ENCODE data around the gene CFL1. TPM values are rescaled to one million over a fixed set of nuclear protein-coding genes. Genes with fewer than 3 reads are reported as not detected.

Gene CFL1
- total and polyA plus RNA-seq, 7 experiments from 2014 or later, result 403 to 2,314 (median 802) TPM

- ATAC-seq, result no peak
- peak overlapping the region in 2 of 9 donors; percentile 45 to 76 for H3K27ac Mint-ChIP-seq
- H3K4me3 Mint-ChIP-seq, result peak overlapping the region in 8 of 10 donors; percentile 54 to 87 (median 82)
- ChIA-PET CTCF (interaction anchor here (0.6 to 3.4 kb wide), 15 partner anchors 10 to 439 kb away, joined by 3 to 29 read pairs (median 6); partner anchors contain the start of genes AP5B1, KAT5 and SNX32), POLR2A (interaction anchor here (0.6 to 3.0 kb wide), 9 partner anchors 8 to 790 kb away, joined by 3 to 15 read pairs (median 4); partner anchors contain the start of genes AP5B1, FIBP and SNX32)
- no peaks in the 10 kb centered on the region for H3K9me3 Mint-ChIP-seq
- peaks cover 7% of the 10 kb centered on the region in 2 donors for H3K4me1 ChIP-seq (ENCODE audit: control insufficient read depth in 2 of 2, insufficient read depth in 2 of 2, low read length in 2 of 2)
- H3K36me3 Mint-ChIP-seq, result peaks cover 0 to 8% (median 0%) of the 10 kb centered on the region in 5 donors
- H3K36me3 ChIP-seq (ENCODE audit: control insufficient read depth in 2 of 3, insufficient read depth in 3 of 3, low read length in 3 of 3), result peaks cover 0 to 5% (median 0%) of the 10 kb centered on the region in 3 experiments
- H3K4me3 ChIP-seq (ENCODE audit: low read length), result no peak overlapping the region
- no peak for DNase-seq
- H3K27me3 ChIP-seq (ENCODE audit: control insufficient read depth in 2 of 2, insufficient read depth in 2 of 2, low read length in 2 of 2), result no peaks in the 10 kb centered on the region
- H3K27ac ChIP-seq (ENCODE audit: low read depth, low read length), result no peak overlapping the region
- intact Hi-C loops (cut with micrococcal nuclease), result no loop called here
- H3K27me3 Mint-ChIP-seq, result peaks cover 0 to 4% (median 0%) of the 10 kb centered on the region in 5 donors
- peaks cover 6 to 21% (median 17%) of the 10 kb centered on the region in 7 donors for H3K4me1 Mint-ChIP-seq
- H3K9me3 ChIP-seq (ENCODE audit: control insufficient read depth in 2 of 3, low read length in 3 of 3), result no peaks in the 10 kb centered on the region
Measured at GRCh38 chr11:65816696-65817095, 41.3 kb downstream of the CFL1 start.

- intact Hi-C loops (cut with micrococcal nuclease), result no loop called here
- Mint-ChIP-seq H3K36me3 (peaks cover 0 to 8% (median 0%) of the 10 kb centered on the region in 5 donors), H3K9me3 (no peaks in the 10 kb centered on the region), H3K4me1 (peaks cover 6 to 25% (median 19%) of the 10 kb centered on the region in 7 donors), H3K27ac (peak overlapping the region in 1 of 9 donors; percentile 2), H3K4me3 (no peak overlapping the region), H3K27me3 (peaks cover 0 to 3% (median 0%) of the 10 kb centered on the region in 5 donors)
- ChIA-PET POLR2A (interaction anchor here (0.6 to 1.2 kb wide), 3 partner anchors 27 to 123 kb away, joined by 3 to 4 read pairs (median 4); partner anchors contain the start of gene KAT5), CTCF (interaction anchor here (1.3 to 1.5 kb wide), 2 partner anchors 36 to 173 kb away, joined by 3 read pairs; no protein-coding TSS in a partner anchor)
- Histone ChIP-seq H3K27me3 (ENCODE audit: control insufficient read depth in 2 of 2, insufficient read depth in 2 of 2, low read length in 2 of 2) (no peaks in the 10 kb centered on the region), H3K4me1 (ENCODE audit: control insufficient read depth in 2 of 2, insufficient read depth in 2 of 2, low read length in 2 of 2) (peaks cover 7% of the 10 kb centered on the region in 2 donors), H3K4me3 (ENCODE audit: low read length) (no peak overlapping the region), H3K36me3 (ENCODE audit: control insufficient read depth in 2 of 3, insufficient read depth in 3 of 3, low read length in 3 of 3) (peaks cover 0 to 5% (median 0%) of the 10 kb centered on the region in 3 experiments), H3K27ac (ENCODE audit: low read depth, low read length) (no peak overlapping the region), H3K9me3 (ENCODE audit: control insufficient read depth in 2 of 3, low read length in 3 of 3) (no peaks in the 10 kb centered on the region)
- ATAC-seq (no peak), DNase-seq (no peak)
Measured at GRCh38 chr11:65814986-65815565, 42.9 kb downstream of the CFL1 start.

- ATAC-seq (peak; percentile 18), DNase-seq (no peak)
- CTCF ChIA-PET, result interaction anchor here (1.3 to 1.5 kb wide), 3 partner anchors 36 to 208 kb away, joined by 3 read pairs; no protein-coding TSS in a partner anchor
- Mint-ChIP-seq H3K27me3 (peaks cover 0 to 3% (median 0%) of the 10 kb centered on the region in 5 donors), H3K9me3 (no peaks in the 10 kb centered on the region), H3K27ac (peak overlapping the region in 1 of 9 donors; percentile 61), H3K4me1 (peaks cover 6 to 26% (median 19%) of the 10 kb centered on the region in 7 donors), H3K36me3 (peaks cover 0 to 8% (median 0%) of the 10 kb centered on the region in 5 donors), H3K4me3 (no peak overlapping the region)
- POLR2A ChIA-PET, result no interaction called here
- intact Hi-C loops (cut with micrococcal nuclease), result no loop called here
- no peak overlapping the region for H3K4me3 ChIP-seq (ENCODE audit: low read length)
- H3K27ac ChIP-seq (ENCODE audit: low read depth, low read length), result no peak overlapping the region
- H3K27me3 ChIP-seq (ENCODE audit: control insufficient read depth in 2 of 2, insufficient read depth in 2 of 2, low read length in 2 of 2), result no peaks in the 10 kb centered on the region
- no peaks in the 10 kb centered on the region for H3K9me3 ChIP-seq (ENCODE audit: control insufficient read depth in 2 of 3, low read length in 3 of 3)
- peaks cover 0 to 5% (median 0%) of the 10 kb centered on the region in 3 experiments for H3K36me3 ChIP-seq (ENCODE audit: control insufficient read depth in 2 of 3, insufficient read depth in 3 of 3, low read length in 3 of 3)
- H3K4me1 ChIP-seq (ENCODE audit: control insufficient read depth in 2 of 2, insufficient read depth in 2 of 2, low read length in 2 of 2), result peaks cover 7% of the 10 kb centered on the region in 2 donors
Measured at GRCh38 chr11:65814131-65814985, 43.6 kb downstream of the CFL1 start.

GRCh38 chr11:65811764-65812475 lies 46.1 kb downstream of the CFL1 start:
- H3K4me1 Mint-ChIP-seq, result peaks cover 5 to 15% (median 10%) of the 10 kb centered on the region in 7 donors
- ATAC-seq, result no peak
- no peaks in the 10 kb centered on the region for H3K27me3 ChIP-seq (ENCODE audit: control insufficient read depth in 2 of 2, insufficient read depth in 2 of 2, low read length in 2 of 2)
- H3K27ac Mint-ChIP-seq, result peak overlapping the region in 1 of 9 donors; percentile 28
- H3K4me3 Mint-ChIP-seq, result no peak overlapping the region
- peaks cover 0 to under 1% of the 10 kb centered on the region in 2 donors for H3K4me1 ChIP-seq (ENCODE audit: control insufficient read depth in 2 of 2, insufficient read depth in 2 of 2, low read length in 2 of 2)
- no peak overlapping the region for H3K27ac ChIP-seq (ENCODE audit: low read depth, low read length)
- peaks cover 0 to 14% (median 0%) of the 10 kb centered on the region in 5 donors for H3K27me3 Mint-ChIP-seq
- ChIA-PET POLR2A (interaction anchor here (0.6 kb wide), 1 partner anchor 11 kb away, joined by 3 read pairs; no protein-coding TSS in a partner anchor), CTCF (interaction anchor here (0.7 to 1.1 kb wide), 2 partner anchors 178 to 708 kb away, joined by 3 read pairs; no protein-coding TSS in a partner anchor)
- no peak overlapping the region for H3K4me3 ChIP-seq (ENCODE audit: low read length)
- intact Hi-C loops (cut with micrococcal nuclease), result no loop called here
- no peaks in the 10 kb centered on the region for H3K9me3 ChIP-seq (ENCODE audit: control insufficient read depth in 2 of 3, low read length in 3 of 3)
- H3K9me3 Mint-ChIP-seq, result no peaks in the 10 kb centered on the region
- H3K36me3 ChIP-seq (ENCODE audit: control insufficient read depth in 2 of 3, insufficient read depth in 3 of 3, low read length in 3 of 3), result peaks cover 0 to 5% (median 0%) of the 10 kb centered on the region in 3 experiments
- DNase-seq, result no peak
- peaks cover 0 to 8% (median 0%) of the 10 kb centered on the region in 5 donors for H3K36me3 Mint-ChIP-seq

- Histone ChIP-seq H3K27ac (ENCODE audit: low read depth, low read length) (no peak overlapping the region), H3K36me3 (ENCODE audit: control insufficient read depth in 2 of 3, insufficient read depth in 3 of 3, low read length in 3 of 3) (peaks cover 0 to 4% (median 0%) of the 10 kb centered on the region in 3 experiments), H3K9me3 (ENCODE audit: control insufficient read depth in 2 of 3, low read length in 3 of 3) (no peaks in the 10 kb centered on the region), H3K4me3 (ENCODE audit: low read length) (no peak overlapping the region), H3K27me3 (ENCODE audit: control insufficient read depth in 2 of 2, insufficient read depth in 2 of 2, low read length in 2 of 2) (no peaks in the 10 kb centered on the region), H3K4me1 (ENCODE audit: control insufficient read depth in 2 of 2, insufficient read depth in 2 of 2, low read length in 2 of 2) (no peaks in the 10 kb centered on the region)
- peaks cover 0 to 8% (median 2%) of the 10 kb centered on the region in 7 donors for H3K4me1 Mint-ChIP-seq
- intact Hi-C loops (cut with micrococcal nuclease), result loop anchor here in 1 of 2 donors (1.0 kb wide), 3 partner anchors 74 to 235 kb away; no protein-coding TSS in a partner anchor
- peaks cover 0 to 2% (median 0%) of the 10 kb centered on the region in 5 donors for H3K36me3 Mint-ChIP-seq
- peak; percentile 73 for ATAC-seq
- no peaks in the 10 kb centered on the region for H3K9me3 Mint-ChIP-seq
- POLR2A ChIA-PET, result interaction anchor here (0.6 to 1.2 kb wide), 2 partner anchors 74 to 590 kb away, joined by 3 to 4 read pairs; no protein-coding TSS in a partner anchor
- no peak overlapping the region for H3K4me3 Mint-ChIP-seq
- H3K27me3 Mint-ChIP-seq, result peaks cover 0 to 15% (median 0%) of the 10 kb centered on the region in 5 donors
- peak overlapping the region in 1 of 9 donors; percentile 59 for H3K27ac Mint-ChIP-seq
- CTCF ChIA-PET, result interaction anchor here (0.5 to 1.5 kb wide), 4 partner anchors 30 to 245 kb away, joined by 3 to 4 read pairs (median 3); no protein-coding TSS in a partner anchor
- peak in 3 of 9 donors; percentile 27 to 31 (median 29) for DNase-seq
Measured at GRCh38 chr11:65810046-65810868, 47.7 kb downstream of the CFL1 start.
